HG02852 (cell line): ENCODE measurements around the gene LEFTY2.
"Not testable (repeated sequence)": the region's sequence is repeated elsewhere in the genome, so short reads cannot be mapped to it uniquely, and the experiment has no call there.

Experiments
- ATAC-seq: cut with Tn5 transposase; IDR thresholded peaks from one replicate; pipeline ENCODE4 v1.9.1; 2021; ENCODE audit warnings: mild to moderate bottlenecking, moderate library complexity; ENCODE audit not compliant: unreplicated experiment

LEFTY2 gene

GRCh38 chr1:225931270-225932136 is 9.5 kb downstream of the LEFTY2 start:
- no peak for ATAC-seq

GRCh38 chr1:225930566-225930965 is 10.5 kb downstream of the LEFTY2 start:
- ATAC-seq: no peak

- not testable (repeated sequence) for ATAC-seq
These were observed 11.6 kb downstream of the LEFTY2 start for GRCh38 chr1:225929462-225929861.

GRCh38 chr1:225928186-225929175 is 12.5 kb downstream of the LEFTY2 start:
- no peak for ATAC-seq

- ATAC-seq: no peak
These were observed 14.4 kb downstream of the LEFTY2 start for GRCh38 chr1:225926551-225927113.

GRCh38 chr1:225923692-225924555 is 17.1 kb downstream of the LEFTY2 start, which contains the start of gene PYCR2:
Gene PYCR2, minus strand, starts transcription at chr1:225924250. Its CDS starts 140 bp downstream, at chr1:225924110.
- ATAC-seq: peak; percentile 99

GRCh38 chr1:225923381-225923691 is 17.7 kb downstream of the LEFTY2 start:
- ATAC-seq: no peak

GRCh38 chr1:225921734-225922709 is 19.0 kb downstream of the LEFTY2 start:
- no peak for ATAC-seq

GRCh38 chr1:225919906-225920305 is 21.1 kb downstream of the LEFTY2 start:
- ATAC-seq: no peak

GRCh38 chr1:225918280-225918679 is 22.7 kb downstream of the LEFTY2 start:
- no peak for ATAC-seq

- ATAC-seq: no peak
These were observed 23.5 kb downstream of the LEFTY2 start for GRCh38 chr1:225917536-225917935.

- ATAC-seq: no peak
These were observed 23.9 kb downstream of the LEFTY2 start for GRCh38 chr1:225917101-225917500.

- ATAC-seq: no peak
These were observed 25.5 kb downstream of the LEFTY2 start for GRCh38 chr1:225915538-225915991.

- no peak for ATAC-seq
These were observed 26.1 kb downstream of the LEFTY2 start for GRCh38 chr1:225914947-225915346.

- no peak for ATAC-seq
These were observed 26.6 kb downstream of the LEFTY2 start for GRCh38 chr1:225914391-225914790.

GRCh38 chr1:225911191-225912130 is 29.6 kb downstream of the LEFTY2 start:
- peak; percentile 91 for ATAC-seq

- no peak for ATAC-seq
These were observed 31.5 kb downstream of the LEFTY2 start for GRCh38 chr1:225909477-225909876.

- no peak for ATAC-seq
These were observed 32.2 kb downstream of the LEFTY2 start for GRCh38 chr1:225908773-225909172.
